Esophagus muscularis mucosa (tissue), 4 donors: ENCODE results near the gene FCAMR. TPM values are rescaled to one million over a fixed set of nuclear protein-coding genes. Genes with fewer than 3 reads are reported as not detected.

Experiments
- DNase-seq: peaks from one replicate; pipeline ENCODE4 v3.0.0-alpha.2; 2017; ENCODE audit errors: extremely low spot score
- H3K27ac ChIP-seq, 4 donors: fragments of 200-600 bp; sonication (generic); replicated peaks in 1 of 4; 1 replicate in 3 of 4; 2 replicates in 1 of 4; pipeline ENCODE4 v1.5.1; 2016 to 2019; ENCODE audit warnings: mild to moderate bottlenecking in 1 of 4
- H3K27me3 ChIP-seq, 4 donors: fragments of 200-600 bp; sonication (generic); one replicate each; pipeline versions ENCODE4 v1.5.1 to v1.6.0; 2016 to 2019
- H3K36me3 ChIP-seq, 4 donors: fragments of 200-600 bp; sonication (generic); one replicate each; pipeline ENCODE4 v1.5.1; 2016 to 2019
- H3K4me1 ChIP-seq, 4 donors: fragments of 200-600 bp; sonication (generic); one replicate each; pipeline ENCODE4 v1.5.1; 2016 to 2019
- H3K4me3 ChIP-seq, 4 donors: fragments of 200-600 bp; sonication (generic); 1 replicate in 2 of 4; 2 replicates in 2 of 4; pipeline ENCODE4 v1.5.1; 2016 to 2019; ENCODE audit warnings: mild to moderate bottlenecking in 4 of 4, moderate library complexity in 1 of 4
- H3K9me3 ChIP-seq, 4 donors: fragments of 200-600 bp; sonication (generic); 1 replicate in 3 of 4; 2 replicates in 1 of 4; pipeline ENCODE4 v1.5.1; 2016 to 2019
- EP300 ChIP-seq: sonication (generic); formaldehyde crosslinking; IDR thresholded peaks from one replicate; pipeline ENCODE4 v1.6.1; 2017; ENCODE audit warnings: antibody characterized with exemption
- POLR2A ChIP-seq: fragments of 450-650 bp; IDR thresholded peaks from one replicate; pipeline ENCODE4 v1.6.1; 2017; ENCODE audit warnings: antibody characterized with exemption, moderate library complexity, mild to moderate bottlenecking, low read depth
- POLR2AphosphoS5 ChIP-seq, 2 donors: sonication (generic); formaldehyde crosslinking; IDR thresholded peaks; one replicate each; pipeline ENCODE4 v1.6.1; 2017; ENCODE audit warnings: antibody characterized with exemption in 2 of 2
- WGBS: methylation state at CpG from one replicate; pipeline ENCODE4 v1.1.5; 2018; 5-methylcytosine and 5-hydroxymethylcytosine counted together
- intact Hi-C: fragments of 100-400 bp; cut with DNase I; formaldehyde crosslinking; loops from one replicate; pipeline ENCODE4 v1.15.1; 2023
- total RNA-seq, 4 donors: library from RNA; depleted of rRNA; stranded (reverse); fragments of >200 nt; gene quantifications; one replicate each; pipeline versions ENCODE4 v1.1.0 to v1.2.1, GENCODE V29; 2016
- TF ChIP-seq, protein P1 (sequence below), 3 experiments: fragments of 200-600 bp in 2 of 3; fragments of 450-650 bp in 1 of 3; sonication (generic) in 2 of 3; IDR thresholded peaks; one replicate each; pipeline ENCODE4 v1.5.1; 2017 to 2019; ENCODE audit warnings: antibody characterized with exemption in 3 of 3, mild to moderate bottlenecking in 2 of 3, moderate library complexity in 1 of 3

Gene FCAMR
- total RNA-seq, 4 donors from 2014 or later = not detected

- intact Hi-C loops = no loop called here
Observed at GRCh38 chr1:206975306-206975705, 5.0 kb upstream of the FCAMR start.

GRCh38 chr1:206974140-206974539 is 3.9 kb upstream of the FCAMR start:
- TF ChIP-seq EP300 (no peak), POLR2AphosphoS5 (IDR thresholded peaks at IDR 0.05) (no peak), POLR2A (no peak)
- TF ChIP-seq, protein P1, sequence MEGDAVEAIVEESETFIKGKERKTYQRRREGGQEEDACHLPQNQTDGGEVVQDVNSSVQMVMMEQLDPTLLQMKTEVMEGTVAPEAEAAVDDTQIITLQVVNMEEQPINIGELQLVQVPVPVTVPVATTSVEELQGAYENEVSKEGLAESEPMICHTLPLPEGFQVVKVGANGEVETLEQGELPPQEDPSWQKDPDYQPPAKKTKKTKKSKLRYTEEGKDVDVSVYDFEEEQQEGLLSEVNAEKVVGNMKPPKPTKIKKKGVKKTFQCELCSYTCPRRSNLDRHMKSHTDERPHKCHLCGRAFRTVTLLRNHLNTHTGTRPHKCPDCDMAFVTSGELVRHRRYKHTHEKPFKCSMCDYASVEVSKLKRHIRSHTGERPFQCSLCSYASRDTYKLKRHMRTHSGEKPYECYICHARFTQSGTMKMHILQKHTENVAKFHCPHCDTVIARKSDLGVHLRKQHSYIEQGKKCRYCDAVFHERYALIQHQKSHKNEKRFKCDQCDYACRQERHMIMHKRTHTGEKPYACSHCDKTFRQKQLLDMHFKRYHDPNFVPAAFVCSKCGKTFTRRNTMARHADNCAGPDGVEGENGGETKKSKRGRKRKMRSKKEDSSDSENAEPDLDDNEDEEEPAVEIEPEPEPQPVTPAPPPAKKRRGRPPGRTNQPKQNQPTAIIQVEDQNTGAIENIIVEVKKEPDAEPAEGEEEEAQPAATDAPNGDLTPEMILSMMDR (IDR thresholded peaks at IDR 0.05) = no peak
- no peaks in the 10 kb centered on the region for H3K9me3 ChIP-seq
- no peak overlapping the region for H3K27ac ChIP-seq
- no peak for DNase-seq
- H3K4me3 ChIP-seq = no peak overlapping the region
- intact Hi-C loops = no loop called here
- 100% methylated on average over 2 of the region's 3 CpGs for WGBS
- H3K4me1 ChIP-seq = no peaks in the 10 kb centered on the region
- H3K27me3 ChIP-seq = peaks cover 0 to 10% (median 0%) of the 10 kb centered on the region in 4 donors
- H3K36me3 ChIP-seq = no peaks in the 10 kb centered on the region

More at GRCh38 chr1:206975306-206975705, 5.0 kb upstream of the FCAMR start:
- no peak for DNase-seq
- no peaks in the 10 kb centered on the region for H3K36me3 ChIP-seq
- TF ChIP-seq, protein P1 (IDR thresholded peaks at IDR 0.05) = no peak
- TF ChIP-seq POLR2A (no peak), POLR2AphosphoS5 (IDR thresholded peaks at IDR 0.05) (no peak), EP300 (no peak)
- H3K4me3 ChIP-seq = no peak overlapping the region
- H3K9me3 ChIP-seq = no peaks in the 10 kb centered on the region
- H3K4me1 ChIP-seq = no peaks in the 10 kb centered on the region
- H3K27ac ChIP-seq = no peak overlapping the region
- WGBS = 100% methylated on average over 1 of the region's 1 CpG
- H3K27me3 ChIP-seq = no peaks in the 10 kb centered on the region

DNA sequence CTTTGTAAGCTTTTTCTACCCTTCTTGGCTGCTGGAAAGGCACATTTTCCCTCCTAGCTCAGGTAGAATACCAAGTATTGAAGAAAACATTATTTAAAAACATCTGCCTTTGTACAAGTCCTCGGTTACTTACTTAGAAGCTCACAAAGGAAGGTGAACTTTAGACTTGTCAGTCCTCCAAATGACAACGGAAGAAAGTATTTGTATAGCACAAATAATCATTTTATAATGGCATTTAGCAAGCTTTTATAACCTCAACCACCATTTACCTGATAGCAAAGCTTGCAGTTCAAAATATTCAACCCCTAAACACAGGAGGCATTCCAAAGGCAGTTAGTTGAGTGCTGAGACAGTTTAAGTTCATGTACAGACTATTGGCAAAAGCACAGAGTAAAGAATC is 2.5 kb upstream of the FCAMR start:
- Histone ChIP-seq H3K27me3 (peaks cover 0 to 15% (median 0%) of the 10 kb centered on the region in 4 donors), H3K9me3 (no peaks in the 10 kb centered on the region), H3K4me1 (no peaks in the 10 kb centered on the region), H3K4me3 (no peak overlapping the region), H3K36me3 (no peaks in the 10 kb centered on the region), H3K27ac (no peak overlapping the region)
- intact Hi-C loops = no loop called here
- WGBS = 63% methylated on average over 2 of the region's 2 CpGs
- DNase-seq = no peak
- TF ChIP-seq EP300 = no peak
- TF ChIP-seq, protein P1 (IDR thresholded peaks at IDR 0.05) = no peak
- TF ChIP-seq POLR2AphosphoS5 (IDR thresholded peaks at IDR 0.05) = no peak
- no peak for TF ChIP-seq POLR2A

DNA sequence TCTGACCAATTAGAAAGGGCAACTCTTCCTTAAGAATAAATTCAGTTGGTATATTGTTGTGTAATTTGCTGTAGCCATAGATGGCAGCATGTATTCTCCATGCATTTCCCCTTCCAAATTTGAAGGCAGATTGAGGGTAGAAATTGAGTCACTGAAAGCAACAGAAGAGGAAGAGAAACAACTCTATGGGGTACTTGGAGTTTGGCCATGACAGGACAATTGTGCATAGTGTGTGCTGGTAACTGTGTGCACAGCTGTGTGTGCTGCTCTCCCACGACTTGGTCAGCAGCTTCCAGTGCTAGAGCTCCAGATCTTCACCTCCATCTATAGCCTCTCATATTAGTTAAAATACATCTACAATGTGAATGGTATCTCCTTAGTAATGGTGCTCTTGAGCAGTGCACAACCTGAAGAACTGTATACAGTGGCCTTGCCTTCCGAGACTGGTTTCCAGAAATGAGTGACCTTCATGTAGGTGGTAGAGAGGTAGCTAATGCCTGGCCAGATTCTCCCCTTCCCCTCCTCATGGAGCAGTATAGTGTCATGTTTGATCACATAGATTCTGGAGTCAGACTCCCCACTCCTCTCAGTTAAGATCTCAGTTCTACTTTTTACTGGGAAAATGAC is 882 bp upstream of the FCAMR start:
- H3K27ac ChIP-seq = no peak overlapping the region
- intact Hi-C loops = no loop called here
- TF ChIP-seq EP300 (no peak), POLR2AphosphoS5 (IDR thresholded peaks at IDR 0.05) (no peak), POLR2A (no peak)
- TF ChIP-seq, protein P1 (IDR thresholded peaks at IDR 0.05) = no peak

GRCh38 chr1:206969090-206969489 is 1.2 kb downstream of the FCAMR start:
- intact Hi-C loops = no loop called here
- WGBS = 81% methylated on average over 5 of the region's 5 CpGs
- DNase-seq = no peak
- no peak overlapping the region for H3K4me3 ChIP-seq
- no peak overlapping the region for H3K27ac ChIP-seq
- no peaks in the 10 kb centered on the region for H3K9me3 ChIP-seq
- peaks cover 0 to 15% (median 0%) of the 10 kb centered on the region in 4 donors for H3K27me3 ChIP-seq
- no peak for TF ChIP-seq EP300
- TF ChIP-seq POLR2AphosphoS5 (IDR thresholded peaks at IDR 0.05) = no peak
- TF ChIP-seq POLR2A = no peak
- TF ChIP-seq, protein P1 (IDR thresholded peaks at IDR 0.05) = no peak
- H3K36me3 ChIP-seq = no peaks in the 10 kb centered on the region
- H3K4me1 ChIP-seq = no peaks in the 10 kb centered on the region

More for the DNA sequence above, 882 bp upstream of the FCAMR start:
- H3K4me1 ChIP-seq = no peaks in the 10 kb centered on the region
- 73% methylated on average over 2 of the region's 2 CpGs for WGBS
- peaks cover 0 to 15% (median 0%) of the 10 kb centered on the region in 4 donors for H3K27me3 ChIP-seq
- no peaks in the 10 kb centered on the region for H3K36me3 ChIP-seq
- no peak for DNase-seq
- no peak overlapping the region for H3K4me3 ChIP-seq
- H3K9me3 ChIP-seq = no peaks in the 10 kb centered on the region
